Kidney capillary endothelial cell (primary cell): ENCODE data around the gene FOXC1.

Source experiments
- DNase-seq: peaks from one replicate; pipeline ENCODE4 v3.0.0-alpha.2; 2018; ENCODE audit warnings: low spot score

The FOXC1 gene

GRCh38 chr6:1643830-1644445, 34.2 kb downstream of the FOXC1 start:
- DNase-seq = no peak

- no peak for DNase-seq
These were observed 34.9 kb downstream of the FOXC1 start for GRCh38 chr6:1644516-1645060.

GRCh38 chr6:1645466-1646185, 35.9 kb downstream of the FOXC1 start:
- no peak for DNase-seq

- no peak for DNase-seq
These were observed 41.6 kb downstream of the FOXC1 start for GRCh38 chr6:1651362-1651761.

GRCh38 chr6:1652842-1653241, 43.1 kb downstream of the FOXC1 start:
- no peak for DNase-seq

GRCh38 chr6:1654054-1654453, 44.3 kb downstream of the FOXC1 start:
- DNase-seq = no peak

- DNase-seq = no peak
These were observed 47.5 kb downstream of the FOXC1 start for GRCh38 chr6:1657116-1657770.

- no peak for DNase-seq
These were observed 48.1 kb downstream of the FOXC1 start for GRCh38 chr6:1657771-1658165.

GRCh38 chr6:1658212-1659005, 48.7 kb downstream of the FOXC1 start:
- DNase-seq = no peak

GRCh38 chr6:1659816-1660215, 50.1 kb downstream of the FOXC1 start:
- DNase-seq = no peak

- DNase-seq = no peak
These were observed 52.8 kb downstream of the FOXC1 start for GRCh38 chr6:1662534-1662933.
